ENCODE results near the gene CTCFL. TPM values are rescaled to one million over a fixed set of nuclear protein-coding genes. Genes with fewer than 3 reads are reported as not detected.

The CTCFL gene
- total and polyA plus RNA-seq, 2 of the 13 experiments (the other 11 are each of a cell fraction or from before 2014, with no cell fraction given): 0.04 TPM; not detected in 1

DNA sequence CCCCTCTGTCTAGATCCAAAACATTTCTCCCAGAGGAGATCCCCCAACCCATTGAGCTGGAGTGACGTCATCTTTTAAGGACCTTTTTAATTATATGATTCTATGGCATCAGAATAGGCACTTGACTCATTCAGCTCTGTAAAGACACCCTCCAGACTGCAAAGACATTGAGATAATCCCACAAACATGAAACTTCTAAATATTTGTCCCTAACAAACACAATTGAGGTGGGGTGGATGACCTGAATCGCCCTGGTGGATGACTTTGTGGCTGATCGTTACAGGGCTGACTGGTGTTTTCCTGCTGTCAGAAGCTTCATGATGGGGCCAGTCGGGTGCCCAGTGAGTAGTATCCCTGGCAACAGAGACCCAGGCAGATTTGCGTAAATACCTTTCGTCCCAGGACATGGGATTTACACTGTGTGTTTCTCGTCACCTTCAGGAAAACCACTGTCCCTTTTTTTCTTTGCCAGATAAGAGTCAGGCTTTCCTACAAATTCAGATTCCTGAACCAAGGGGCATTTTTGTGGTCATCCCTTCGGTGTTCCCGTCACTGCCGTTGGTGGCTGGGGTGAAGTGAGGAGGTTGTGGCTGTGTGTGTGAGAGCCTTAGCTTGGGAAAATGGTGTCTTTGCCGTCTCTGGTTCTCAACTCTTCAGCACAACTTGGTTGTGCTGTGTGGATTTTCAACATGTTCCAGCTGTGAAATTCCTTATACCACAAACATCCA, 30.7 kb upstream of the CTCFL start (continued):
- TF ChIP-seq, protein P1, sequence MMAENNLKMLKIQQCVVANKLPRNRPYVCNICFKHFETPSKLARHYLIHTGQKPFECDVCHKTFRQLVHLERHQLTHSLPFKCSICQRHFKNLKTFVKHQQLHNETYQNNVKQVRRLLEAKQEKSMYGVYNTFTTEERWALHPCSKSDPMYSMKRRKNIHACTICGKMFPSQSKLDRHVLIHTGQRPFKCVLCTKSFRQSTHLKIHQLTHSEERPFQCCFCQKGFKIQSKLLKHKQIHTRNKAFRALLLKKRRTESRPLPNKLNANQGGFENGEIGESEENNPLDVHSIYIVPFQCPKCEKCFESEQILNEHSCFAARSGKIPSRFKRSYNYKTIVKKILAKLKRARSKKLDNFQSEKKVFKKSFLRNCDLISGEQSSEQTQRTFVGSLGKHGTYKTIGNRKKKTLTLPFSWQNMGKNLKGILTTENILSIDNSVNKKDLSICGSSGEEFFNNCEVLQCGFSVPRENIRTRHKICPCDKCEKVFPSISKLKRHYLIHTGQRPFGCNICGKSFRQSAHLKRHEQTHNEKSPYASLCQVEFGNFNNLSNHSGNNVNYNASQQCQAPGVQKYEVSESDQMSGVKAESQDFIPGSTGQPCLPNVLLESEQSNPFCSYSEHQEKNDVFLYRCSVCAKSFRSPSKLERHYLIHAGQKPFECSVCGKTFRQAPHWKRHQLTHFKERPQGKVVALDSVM (CRISPR knock-in tag; IDR thresholded peaks at IDR 0.05): no peak
- TF ChIP-seq SIN3B (IDR thresholded peaks at IDR 0.05; ENCODE audit: low read length) (no peak), RAD51 (IDR thresholded peaks at IDR 0.05; ENCODE audit: borderline replicate concordance) (no peak), KLF9 (CRISPR knock-in tag; IDR thresholded peaks at IDR 0.05; ENCODE audit: low read depth) (no peak), MXD4 (CRISPR knock-in tag; IDR thresholded peaks at IDR 0.05) (no peak; the same call in 1 of the 2 replicates), ZNF138 (CRISPR knock-in tag; IDR thresholded peaks at IDR 0.05; ENCODE audit: low read depth) (no peak), FOSL2 (CRISPR knock-in tag; IDR thresholded peaks at IDR 0.05) (peak; percentile 67), KMT2B (CRISPR knock-in tag; IDR thresholded peaks at IDR 0.05) (no peak), SETDB1 (CRISPR knock-in tag; IDR thresholded peaks at IDR 0.05; ENCODE audit: borderline replicate concordance) (no peak; the same call in 1 of the 2 replicates), NFE2 (CRISPR knock-in tag; IDR thresholded peaks at IDR 0.05) (no peak), TOE1 (CRISPR knock-in tag; IDR thresholded peaks at IDR 0.05) (no peak), JUN (CRISPR knock-in tag; IDR thresholded peaks at IDR 0.05) (no peak; the same call in 1 of the 2 replicates), ZBTB7B (CRISPR knock-in tag; IDR thresholded peaks at IDR 0.05) (no peak), SNRNP70 (IDR thresholded peaks at IDR 0.05; ENCODE audit: low read depth, low read length) (no peak), PCBP2 (optimal IDR thresholded peaks at IDR 0.05; ENCODE audit: low read depth, low read length, poor library complexity, severe bottlenecking) (no peak), KLF12 (CRISPR knock-in tag; IDR thresholded peaks at IDR 0.05; ENCODE audit: borderline replicate concordance) (no peak), ZBTB38 (CRISPR knock-in tag; IDR thresholded peaks at IDR 0.05) (no peak), FOXO1 (CRISPR knock-in tag; IDR thresholded peaks at IDR 0.05) (peak; percentile 64; the same call in 1 of the 2 replicates), FOXM1 (CRISPR knock-in tag; IDR thresholded peaks at IDR 0.05) (no peak), ZFP90 (CRISPR knock-in tag; IDR thresholded peaks at IDR 0.05; ENCODE audit: borderline replicate concordance) (no peak), CBX5 (CRISPR knock-in tag; IDR thresholded peaks at IDR 0.05; ENCODE audit: borderline replicate concordance) (no peak), HOXA7 (CRISPR knock-in tag; IDR thresholded peaks at IDR 0.05) (no peak), ZNF136 (CRISPR knock-in tag; IDR thresholded peaks at IDR 0.05; ENCODE audit: low read depth) (no peak)
- TF ChIP-seq, protein P2, sequence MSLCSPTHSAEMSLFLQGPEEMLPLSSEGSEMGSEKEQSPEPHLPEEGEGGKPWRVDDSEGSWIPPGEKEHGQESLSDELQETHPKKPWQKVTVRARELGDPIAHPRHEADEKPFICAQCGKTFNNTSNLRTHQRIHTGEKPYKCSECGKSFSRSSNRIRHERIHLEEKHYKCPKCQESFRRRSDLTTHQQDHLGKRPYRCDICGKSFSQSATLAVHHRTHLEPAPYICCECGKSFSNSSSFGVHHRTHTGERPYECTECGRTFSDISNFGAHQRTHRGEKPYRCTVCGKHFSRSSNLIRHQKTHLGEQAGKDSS (CRISPR knock-in tag; IDR thresholded peaks at IDR 0.05; ENCODE audit: borderline replicate concordance, low read depth): no peak
- TF ChIP-seq, protein P3, sequence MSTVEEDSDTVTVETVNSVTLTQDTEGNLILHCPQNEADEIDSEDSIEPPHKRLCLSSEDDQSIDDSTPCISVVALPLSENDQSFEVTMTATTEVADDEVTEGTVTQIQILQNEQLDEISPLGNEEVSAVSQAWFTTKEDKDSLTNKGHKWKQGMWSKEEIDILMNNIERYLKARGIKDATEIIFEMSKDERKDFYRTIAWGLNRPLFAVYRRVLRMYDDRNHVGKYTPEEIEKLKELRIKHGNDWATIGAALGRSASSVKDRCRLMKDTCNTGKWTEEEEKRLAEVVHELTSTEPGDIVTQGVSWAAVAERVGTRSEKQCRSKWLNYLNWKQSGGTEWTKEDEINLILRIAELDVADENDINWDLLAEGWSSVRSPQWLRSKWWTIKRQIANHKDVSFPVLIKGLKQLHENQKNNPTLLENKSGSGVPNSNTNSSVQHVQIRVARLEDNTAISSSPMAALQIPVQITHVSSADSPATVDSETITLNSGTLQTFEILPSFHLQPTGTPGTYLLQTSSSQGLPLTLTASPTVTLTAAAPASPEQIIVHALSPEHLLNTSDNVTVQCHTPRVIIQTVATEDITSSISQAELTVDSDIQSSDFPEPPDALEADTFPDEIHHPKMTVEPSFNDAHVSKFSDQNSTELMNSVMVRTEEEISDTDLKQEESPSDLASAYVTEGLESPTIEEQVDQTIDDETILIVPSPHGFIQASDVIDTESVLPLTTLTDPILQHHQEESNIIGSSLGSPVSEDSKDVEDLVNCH (CRISPR knock-in tag; IDR thresholded peaks at IDR 0.05): no peak
